K562 (cell line): Measurements from ENCODE around the gene MRPS26. TPM values are rescaled to one million over a fixed set of nuclear protein-coding genes. Genes with fewer than 3 reads are reported as not detected.

Experiments used
- ASH1L ChIP-seq: fragments of 450-650 bp; IDR thresholded peaks from 2 replicates; pipeline ENCODE4 v1.6.1; 2018; ENCODE audit warnings: borderline replicate concordance, mild to moderate bottlenecking, low read depth; ENCODE audit not compliant: partially characterized antibody
- CEBPG ChIP-seq, 3 experiments: fragments of 200-800 bp in 1 of 3; sonication (Bioruptor generic) in 1 of 3; sonication (generic) in 1 of 3; formaldehyde crosslinking in 1 of 3; IDR thresholded peaks in 2 of 3; conservative IDR thresholded peaks in 1 of 3; 2 replicates each; pipeline versions ENCODE4 v1.6.1 to v1.8.0; 2016 to 2022; ENCODE audit warnings: missing compliant biosample characterization in 2 of 3, missing genetic modification characterization in 2 of 3, mild to moderate bottlenecking in 1 of 3, missing genetic modification reagents in 1 of 3
- CREB3L1 ChIP-seq: fragments of 450-650 bp; IDR thresholded peaks from 2 replicates; pipeline ENCODE4 v1.6.1; 2014; ENCODE audit warnings: low read depth, mild to moderate bottlenecking, moderate library complexity, borderline replicate concordance
- ESRRA ChIP-seq: fragments of 450-650 bp; IDR thresholded peaks from 2 replicates; pipeline ENCODE4 v1.6.1; 2014; ENCODE audit warnings: low read depth, mild to moderate bottlenecking, moderate library complexity, borderline replicate concordance
- ETV1 ChIP-seq: fragments of 450-650 bp; conservative IDR thresholded peaks from 2 replicates; pipeline ENCODE4 v1.6.1; 2016; ENCODE audit warnings: missing genetic modification characterization, control low read depth, low read depth, missing compliant biosample characterization
- ETV6 ChIP-seq, 3 experiments: fragments of 150-350 bp in 1 of 3; sonication (generic) in 1 of 3; formaldehyde crosslinking in 1 of 3; IDR thresholded peaks; 2 replicates each; pipeline versions ENCODE4 v1.6.1 to v1.8.0; 2014 to 2022; ENCODE audit warnings: borderline replicate concordance in 2 of 3, low read depth in 2 of 3, antibody characterized with exemption in 1 of 3, low read length in 1 of 3, mild to moderate bottlenecking in 1 of 3, missing genetic modification reagents in 1 of 3
- FOSL1 ChIP-seq: fragments of 200-800 bp; sonication (Bioruptor generic); conservative IDR thresholded peaks from 2 replicates; pipeline ENCODE4 v1.6.1; 2016; ENCODE audit warnings: missing genetic modification characterization, missing compliant biosample characterization
- HDAC1 ChIP-seq, 2 experiments: fragments of 450-650 bp; IDR thresholded peaks; 2 replicates each; pipeline ENCODE4 v1.6.1; 2016 to 2017; ENCODE audit warnings: inconsistent platforms in 1 of 2, mild to moderate bottlenecking in 1 of 2, moderate library complexity in 1 of 2
- HOMEZ ChIP-seq: fragments of 250-450 bp; sonication (Bioruptor Pico); IDR thresholded peaks from 2 replicates; pipeline ENCODE4 v1.4.0; 2020; ENCODE audit warnings: mild to moderate bottlenecking, moderate library complexity
- PKNOX1 ChIP-seq: fragments of 450-650 bp; IDR thresholded peaks from 2 replicates; pipeline ENCODE4 v1.6.1; 2016
- POLR2B ChIP-seq: fragments of 450-650 bp; IDR thresholded peaks from 2 replicates; pipeline ENCODE4 v1.6.1; 2018; ENCODE audit warnings: low read depth; ENCODE audit not compliant: partially characterized antibody
- SAP30 ChIP-seq: fragments of 200-600 bp; sonication (generic); IDR thresholded peaks from 2 replicates; pipeline ENCODE4 v1.6.1; 2012; ENCODE audit warnings: borderline replicate concordance, low read depth, mild to moderate bottlenecking, moderate library complexity, low read length, control low read depth, inconsistent platforms; ENCODE audit not compliant: insufficient read depth, poor library complexity, severe bottlenecking
- TOE1 ChIP-seq, 2 experiments: fragments of 450-650 bp in 1 of 2; sonication (generic) in 1 of 2; formaldehyde crosslinking in 1 of 2; IDR thresholded peaks; 2 replicates each; pipeline versions ENCODE4 v1.7.1 to v1.8.0; 2016 to 2022; ENCODE audit warnings: borderline replicate concordance in 2 of 2, mild to moderate bottlenecking in 2 of 2, antibody characterized with exemption in 1 of 2, inconsistent platforms in 1 of 2, low read depth in 1 of 2, missing genetic modification reagents in 1 of 2, moderate library complexity in 1 of 2
- YY1 ChIP-seq, 3 experiments: IDR thresholded peaks; 2 replicates each; pipeline ENCODE4 v1.6.1; 2011; ENCODE audit warnings: low read length in 2 of 3, mild to moderate bottlenecking in 2 of 3, moderate library complexity in 2 of 3, borderline replicate concordance in 1 of 3, control low read depth in 1 of 3, low read depth in 1 of 3; ENCODE audit not compliant: insufficient read depth in 3 of 3, insufficient replicate concordance in 2 of 3, control insufficient read depth in 1 of 3, insufficient read length in 1 of 3; ENCODE audit errors: extremely low read depth in 1 of 3
- polyA plus RNA-seq, 8 experiments: library from polyadenylated mRNA; depleted of rRNA in 4 of 8; stranded (reverse) in 5 of 8; unstranded in 3 of 8; fragments of >200 nt; fragmentation: Nextera tagmentation in 2 of 8; fragmentation: Illumina TruSeq in 1 of 8; extraction: Ambion mirVana in 2 of 8; extraction: Trizol in 1 of 8; gene quantifications; 2 replicates each; pipeline versions ENCODE4 v1.2.1 to v1.2.3, GENCODE V29; 2011 to 2014; ENCODE audit warnings: inconsistent platforms in 1 of 8, missing spikeins in 1 of 8
- total RNA-seq, 7 experiments: library from RNA; depleted of rRNA in 6 of 7; stranded (reverse); fragments of >200 nt in 6 of 7; fragmentation: Illumina TruSeq in 2 of 7; extraction: Trizol in 2 of 7; gene quantifications; 2 replicates each; pipeline versions ENCODE4 v1.2.1 to v1.2.3, GENCODE V29; 2011 to 2021; ENCODE audit warnings: low replicate concordance in 1 of 7

MRPS26 gene
- total and polyA plus RNA-seq, 9 of the 15 experiments (the other 6 are each of a cell fraction or from before 2014, with no cell fraction given): 2.7 to 70.5 (median 28.8) TPM

- TF ChIP-seq FOSL1 (tag) (0 out of 2 replicates have a peak, but pooled peaks have one; percentile 2), ASH1L (no peak), CEBPG (CRISPR knock-in tag; IDR thresholded peaks at IDR 0.05) (peak; percentile 5; the same call in 1 of the 2 replicates), CEBPG (tag; conservative IDR thresholded peaks at IDR 0.05 in 1 of 2, IDR thresholded peaks at IDR 0.05 in 1 of 2) (peak in 1 of 2 experiments; percentile 28; a peak in 1 of 4 replicates), YY1 (IDR thresholded peaks at IDR 0.05; ENCODE audit: borderline replicate concordance in 1 of 3, control insufficient read depth in 1 of 3, extremely low read depth in 1 of 3, insufficient read depth in 3 of 3, insufficient read length in 1 of 3, insufficient replicate concordance in 2 of 3, low read depth in 1 of 3, low read length in 2 of 3) (peak in 1 of 3 experiments; percentile 63), SAP30 (peak; percentile 17), PKNOX1 (peak; percentile 42), CREB3L1 (no peak), ETV6 (IDR thresholded peaks at IDR 0.05; ENCODE audit: borderline replicate concordance in 1 of 2, low read depth in 2 of 2, low read length in 1 of 2) (no peak), ETV6 (CRISPR knock-in tag; IDR thresholded peaks at IDR 0.05; ENCODE audit: borderline replicate concordance) (0 out of 2 replicates have a peak, but pooled peaks have one; percentile 49), ETV1 (tag) (no peak), HDAC1 (IDR thresholded peaks at IDR 0.05) (0 out of 4 replicates have a peak, but pooled peaks of 1 of the 2 experiments have one; percentile 1), POLR2B (peak; percentile 24), TOE1 (IDR thresholded peaks at IDR 0.05; ENCODE audit: borderline replicate concordance) (peak; percentile 18; the same call in 1 of the 2 replicates), TOE1 (CRISPR knock-in tag; IDR thresholded peaks at IDR 0.05; ENCODE audit: borderline replicate concordance, low read depth) (no peak), HOMEZ (CRISPR knock-in tag) (no peak), ESRRA (peak; percentile 18; the same call in 1 of the 2 replicates)
Measured at GRCh38 chr20:3045042-3045815, 623 bp upstream of the MRPS26 start (continued).
